HG02943 (cell line): ENCODE measurements around the gene HOXB6.

Experiments used
- ATAC-seq: cut with Tn5 transposase; IDR thresholded peaks from one replicate; pipeline ENCODE4 v1.9.1; 2021; ENCODE audit warnings: mild to moderate bottlenecking, low read depth, moderate library complexity; ENCODE audit not compliant: unreplicated experiment

The HOXB6 gene

GRCh38 chr17:48611213-48611612 is 6.4 kb upstream of the HOXB6 start:
- ATAC-seq: no peak

GRCh38 chr17:48610282-48611211 is 5.8 kb upstream of the HOXB6 start, which contains the start of gene HOXB7:
HOXB7 (minus strand) TSS chr17:48611017; CDS start chr17:48610918, 99 bp downstream.
- no peak for ATAC-seq

GRCh38 chr17:48609759-48610281 is 5.0 kb upstream of the HOXB6 start:
- ATAC-seq: no peak

- ATAC-seq: no peak
Measured at GRCh38 chr17:48609033-48609432, 4.2 kb upstream of the HOXB6 start.

DNA sequence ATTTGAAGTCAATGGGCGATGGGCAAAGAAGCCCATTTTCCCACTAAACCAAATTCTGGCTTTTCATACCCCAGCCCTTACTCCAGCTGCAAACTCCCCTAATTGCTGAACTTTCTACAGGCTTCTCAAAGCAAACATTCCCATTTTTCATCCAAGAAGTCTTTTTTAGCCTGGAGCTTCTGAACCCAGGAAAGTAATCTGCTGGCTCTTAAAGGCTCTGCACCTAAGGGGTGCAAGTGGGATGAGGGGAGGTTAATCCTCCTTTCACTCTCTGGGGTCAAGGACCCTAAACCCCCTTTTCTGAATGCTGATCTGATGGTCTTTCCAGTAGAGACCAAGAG is 3.7 kb upstream of the HOXB6 start:
- ATAC-seq: no peak

DNA sequence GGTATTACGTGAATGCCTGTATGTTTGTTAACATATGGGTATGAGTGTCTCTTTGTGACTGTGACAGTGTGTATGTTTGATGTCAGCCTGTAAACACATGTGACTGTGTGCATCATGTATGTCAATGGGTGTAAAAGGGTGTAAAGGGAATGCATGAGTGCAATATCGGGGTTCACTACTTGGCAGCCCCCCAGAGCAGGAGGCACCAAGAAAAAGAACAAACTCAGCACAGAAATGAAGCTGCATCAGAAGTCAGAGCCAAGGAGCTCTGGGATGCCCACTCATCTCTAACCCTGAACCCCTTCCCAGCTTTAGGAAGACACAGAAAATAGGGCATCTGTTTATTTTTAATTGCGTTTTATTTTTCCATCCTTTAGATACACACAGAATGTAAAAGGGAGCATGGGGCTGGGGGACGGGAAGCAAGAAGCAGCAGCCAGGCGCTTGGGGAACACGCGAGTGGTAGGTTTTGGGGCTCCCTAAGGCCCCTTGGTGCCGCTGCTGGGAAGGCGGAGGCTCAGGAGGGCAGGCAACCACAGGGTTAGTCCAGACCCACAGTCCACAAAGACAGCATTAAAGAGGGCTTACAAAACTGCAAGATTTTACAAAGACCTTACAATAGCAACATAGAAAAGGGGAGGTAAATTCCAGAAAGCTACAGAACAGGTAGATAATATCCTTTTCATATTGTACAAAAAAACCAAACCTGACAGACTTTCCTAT is 2.3 kb upstream of the HOXB6 start:
- ATAC-seq: no peak

GRCh38 chr17:48605991-48606891 is 1.5 kb upstream of the HOXB6 start:
- no peak for ATAC-seq

GRCh38 chr17:48605409-48605919 is 678 bp upstream of the HOXB6 start:
- no peak for ATAC-seq

DNA sequence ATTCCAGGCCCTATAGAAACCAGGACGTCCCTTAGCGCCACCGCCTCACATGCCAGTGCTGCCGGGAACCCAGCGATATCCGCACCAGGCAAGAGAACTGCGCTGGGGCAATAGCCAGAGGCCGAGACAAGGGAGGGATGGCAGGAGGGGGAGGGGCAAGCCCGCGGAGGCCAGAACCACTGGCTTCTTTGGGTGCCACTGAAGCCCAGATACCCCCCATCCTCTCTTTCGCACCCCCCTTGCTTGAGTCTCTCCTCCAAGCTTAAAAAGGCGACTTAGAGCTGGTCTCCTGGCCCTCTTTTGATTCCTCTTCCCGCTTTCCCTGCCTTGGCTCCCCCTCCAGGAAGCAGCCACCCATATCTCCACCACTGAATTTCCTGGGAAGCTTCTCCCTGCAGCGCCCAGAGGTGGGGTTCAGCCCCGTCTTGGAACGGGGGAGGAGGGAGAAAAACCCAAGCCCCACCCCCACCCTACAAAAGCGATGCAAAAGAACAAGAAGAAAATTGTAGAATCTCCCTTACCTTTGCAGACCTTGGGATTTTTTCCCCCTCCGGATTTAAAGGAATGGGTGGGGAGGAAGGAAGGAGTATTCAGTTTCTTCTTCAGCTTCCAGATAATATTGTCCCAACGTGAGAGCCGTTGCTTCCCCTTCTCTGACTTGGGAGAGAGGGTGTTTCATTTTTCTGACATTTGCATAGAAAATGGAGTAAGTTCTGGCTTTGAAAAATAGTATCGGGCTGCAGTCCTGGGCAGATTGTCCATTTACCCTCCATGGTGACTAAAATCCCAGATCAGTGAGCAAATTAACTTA is 622 bp downstream of the HOXB6 start:
- no peak for ATAC-seq

DNA sequence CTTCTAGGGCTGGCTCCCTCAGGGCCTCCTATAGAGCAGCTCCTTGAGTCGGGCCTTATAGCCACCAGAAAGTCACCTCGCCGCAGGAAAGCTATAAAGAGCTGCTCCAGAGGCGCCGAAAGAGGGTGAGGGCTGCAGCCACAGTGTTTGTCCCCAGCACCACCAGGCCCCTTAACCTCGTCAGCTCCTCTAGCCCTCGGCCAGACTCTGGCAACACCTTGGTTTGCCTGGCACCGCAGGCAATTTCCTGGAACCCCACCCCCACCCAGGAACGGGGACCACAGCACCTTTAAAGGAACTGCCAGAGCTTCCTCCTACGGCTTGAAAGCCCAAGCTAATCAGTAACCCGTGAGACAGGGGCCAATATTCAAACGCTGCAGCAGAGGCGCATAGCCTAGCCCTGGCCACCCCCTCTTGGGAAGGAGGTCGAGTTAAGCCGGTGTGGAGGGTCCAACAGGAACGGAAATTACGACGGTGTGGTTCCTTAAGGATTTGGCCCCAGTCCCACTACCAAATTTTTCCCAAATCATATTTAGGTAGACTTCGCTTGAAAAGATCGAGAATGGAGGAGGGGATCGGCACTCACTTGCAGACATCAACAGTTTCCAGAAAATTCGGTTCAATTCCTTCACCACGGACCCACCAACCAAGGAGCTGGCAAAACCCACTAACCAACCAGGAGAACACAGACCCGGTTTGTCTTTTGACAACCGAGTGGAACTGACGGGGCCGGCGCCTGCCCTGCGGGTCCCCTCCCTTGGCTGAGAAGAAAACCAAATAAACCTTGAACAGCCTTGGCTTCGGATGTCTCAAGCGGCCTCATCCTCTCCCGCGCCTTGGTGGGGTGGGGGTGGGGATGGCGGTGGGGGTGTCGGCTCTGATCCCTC is 3.0 kb downstream of the HOXB6 start:
- no peak for ATAC-seq

DNA sequence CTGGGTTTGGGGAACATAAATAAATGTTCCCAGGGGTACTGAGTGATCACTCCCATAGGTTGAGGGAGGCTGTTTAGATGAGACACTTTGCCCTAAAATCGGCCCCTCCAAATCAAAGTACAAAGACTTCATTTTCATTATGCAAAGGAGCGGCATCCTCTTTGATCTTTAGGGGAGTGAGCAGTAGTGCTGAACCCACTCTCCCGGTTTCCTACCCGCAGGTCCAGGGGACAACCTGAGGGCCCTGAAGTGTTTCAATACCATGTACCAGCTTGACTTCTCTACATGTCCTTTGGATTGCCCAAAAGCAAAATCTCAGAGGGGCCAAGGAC is 3.6 kb downstream of the HOXB6 start:
- ATAC-seq: no peak

DNA sequence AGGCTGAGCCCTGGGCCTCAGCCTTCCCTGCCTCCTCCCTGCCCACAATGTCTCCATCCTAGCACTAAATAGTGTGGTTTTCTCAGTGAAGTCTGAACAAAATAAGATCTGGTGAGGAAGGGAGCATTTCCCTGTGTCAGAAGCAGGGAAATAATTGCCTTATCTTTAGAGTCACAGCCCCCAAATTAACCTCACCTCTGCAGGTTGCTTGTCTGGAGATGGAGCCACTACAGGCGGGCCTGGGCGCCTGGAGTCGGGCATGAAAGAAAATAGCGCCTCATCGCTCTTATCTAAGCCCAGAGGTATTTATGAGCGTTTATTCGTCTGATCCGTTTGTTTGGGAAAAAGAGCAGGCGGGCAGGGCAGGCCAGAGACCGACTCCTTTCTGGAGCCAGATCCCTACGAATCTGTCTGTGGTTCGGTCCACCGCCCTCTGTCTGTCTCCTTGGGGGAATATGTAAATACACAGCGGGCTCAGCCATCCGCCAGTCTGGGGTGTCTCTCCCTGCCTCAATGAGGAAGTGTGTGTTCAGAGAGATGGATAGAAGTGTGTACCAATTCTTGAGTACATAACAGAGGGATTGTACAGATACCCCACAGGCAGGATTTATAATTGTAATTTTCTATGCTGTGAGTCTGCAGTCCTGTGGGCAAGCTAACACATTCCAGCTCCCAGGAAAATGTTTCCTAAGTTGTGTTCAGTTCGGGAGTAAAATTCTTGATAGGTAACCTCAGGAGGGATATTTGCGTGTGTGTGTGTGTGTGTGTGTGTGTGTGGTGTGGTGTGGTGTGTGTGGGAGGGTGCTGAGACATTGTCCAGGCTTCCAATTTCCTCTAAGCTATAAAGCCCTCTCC is 4.3 kb downstream of the HOXB6 start:
- ATAC-seq: no peak

DNA sequence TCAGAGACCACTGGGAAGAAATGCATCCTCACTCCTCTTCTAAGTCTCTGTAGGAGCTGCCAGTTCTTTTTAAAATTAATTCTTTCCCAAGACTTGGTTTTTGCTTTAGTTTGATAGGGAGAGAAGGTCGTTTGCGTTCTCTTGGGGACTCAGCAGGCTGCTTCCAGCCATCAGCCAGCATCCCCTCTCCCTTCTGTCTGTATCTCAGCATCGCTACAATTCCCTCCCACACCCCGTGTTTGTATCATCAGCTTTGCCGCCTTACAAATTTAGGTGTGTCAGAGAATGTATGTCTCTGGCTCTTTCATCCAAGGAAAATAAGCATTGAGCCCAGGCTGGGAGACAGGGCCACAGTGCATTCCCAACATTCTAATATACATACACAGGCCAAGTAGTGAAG is 5.4 kb downstream of the HOXB6 start:
- ATAC-seq: no peak

GRCh38 chr17:48598736-48599135 is 6.0 kb downstream of the HOXB6 start:
- no peak for ATAC-seq

GRCh38 chr17:48597778-48598631 is 6.8 kb downstream of the HOXB6 start:
- no peak for ATAC-seq

GRCh38 chr17:48597528-48597777 is 7.3 kb downstream of the HOXB6 start:
- no peak for ATAC-seq
